ENCODE measurements around the gene RPS6KB2. TPM values are rescaled to one million over a fixed set of nuclear protein-coding genes. Genes with fewer than 3 reads are reported as not detected.

Gene RPS6KB2
- total and polyA plus RNA-seq, 2 donors (not counting 1 experiment from before 2014, with no cell fraction given): 81.8 to 131 TPM

- Histone ChIP-seq H3K9me3 (ENCODE audit: control extremely low read depth in 1 of 3, control insufficient read depth in 2 of 3, insufficient read depth in 1 of 3, low read length in 2 of 3) (no peaks in the 10 kb centered on the region), H4K20me1 (ENCODE audit: control insufficient read depth, insufficient read depth, low read length, poor library complexity, severe bottlenecking) (no peaks in the 10 kb centered on the region), H3K4me1 (ENCODE audit: control insufficient read depth in 2 of 2, insufficient read depth in 2 of 2, low read length in 2 of 2) (peaks cover 57 to 64% of the 10 kb centered on the region in 2 donors), H3K27me3 (replicated peaks in 1 of 4; ENCODE audit: control extremely low read depth in 1 of 4, control insufficient read depth in 3 of 4, insufficient read depth in 4 of 4, low read length in 3 of 4) (no peaks in the 10 kb centered on the region), H3K4me2 (replicated peaks; ENCODE audit: low read depth, low read length, poor library complexity, severe bottlenecking) (peak overlapping the region; percentile 95), H3K79me2 (ENCODE audit: control insufficient read depth, insufficient read depth, low read length) (peaks cover 22% of the 10 kb centered on the region), H3K4me3 (ENCODE audit: control extremely low read depth in 1 of 5, extremely low read depth in 1 of 5, insufficient read depth in 1 of 5, low read depth in 2 of 5, low read length in 4 of 5) (peak overlapping the region in 4 of 5 experiments; percentile 32 to 38 (median 36)), H3K36me3 (replicated peaks in 1 of 2; ENCODE audit: control extremely low read depth in 1 of 2, control insufficient read depth in 1 of 2, extremely low read depth in 1 of 2, insufficient read depth in 2 of 2, low read length in 1 of 2) (no peaks in the 10 kb centered on the region), H3K27ac (ENCODE audit: low read length in 2 of 2) (peak overlapping the region; percentile 43 to 71), H2AFZ (ENCODE audit: insufficient read depth, low read depth, low read length, poor library complexity, severe bottlenecking) (peak overlapping the region; percentile 53), H3K9ac (ENCODE audit: low read length) (peak overlapping the region; percentile 68)
- DNase-seq (no peak), ATAC-seq (ENCODE audit: low read depth) (no peak)
- CTCF ChIA-PET: interaction anchor here (0.6 to 10.4 kb wide), 18 partner anchors 7 to 74 kb away, joined by 3 to 121 read pairs (median 4); partner anchors contain the start of genes AIP, PPP1CA, PTPRCAP and RAD9A
- peak overlapping the region; percentile 83 for H3K4me3 Mint-ChIP-seq
- no peak for TF ChIP-seq EZH2 (IDR thresholded peaks at IDR 0.05; ENCODE audit: borderline replicate concordance, insufficient read depth, low read depth, low read length, poor library complexity, severe bottlenecking)
- no peak for TF ChIP-seq CTCF (IDR thresholded peaks at IDR 0.05)
- 85% methylated on average over 18 of the region's 21 CpGs for WGBS (ENCODE audit: insufficient coverage)
- POLR2A ChIA-PET: interaction anchor here (0.5 to 10.7 kb wide), 20 partner anchors 8 to 1911 kb away, joined by 3 to 195 read pairs (median 10); partner anchors contain the start of genes POLD4, PPP1CA, PTPRCAP and RAD9A
- peaks cover 54% of the 10 kb centered on the region for H3K4me1 Mint-ChIP-seq
- no peaks in the 10 kb centered on the region for H3K27me3 Mint-ChIP-seq
- intact Hi-C loops (cut with micrococcal nuclease): loop anchor here (1.0 to 2.0 kb wide), 3 partner anchors 9 to 17 kb away; partner anchors contain the start of genes PTPRCAP and RPS6KB2
- H3K9me3 Mint-ChIP-seq (ENCODE audit: insufficient read depth): no peaks in the 10 kb centered on the region
- peak overlapping the region; percentile 91 for H3K27ac Mint-ChIP-seq
Measured at GRCh38 chr11:67419325-67420049, 8.8 kb upstream of the RPS6KB2 start.
